HFF-Myc (cell line): Measurements from ENCODE around the gene SPOPL.
"Not testable (repeated sequence)": the region's sequence is repeated elsewhere in the genome, so short reads cannot be mapped to it uniquely, and the experiment has no call there.

Experiments used
- DNase-seq: peaks from one replicate; pipeline ENCODE4 v3.0.0-alpha.2; 2011; ENCODE audit warnings: low read depth; ENCODE audit errors: extremely low read depth
- H3K4me3 ChIP-seq: replicated peaks from 2 replicates; pipeline ENCODE4 v1.5.1; 2011; ENCODE audit warnings: low read depth, mild to moderate bottlenecking, control low read depth, low read length
- TF ChIP-seq, protein P1 (sequence below): IDR thresholded peaks from 2 replicates; pipeline ENCODE4 v1.5.1; 2012; ENCODE audit warnings: mild to moderate bottlenecking, low read depth, low read length, control low read depth; ENCODE audit errors: missing control alignments

Gene SPOPL

DNA sequence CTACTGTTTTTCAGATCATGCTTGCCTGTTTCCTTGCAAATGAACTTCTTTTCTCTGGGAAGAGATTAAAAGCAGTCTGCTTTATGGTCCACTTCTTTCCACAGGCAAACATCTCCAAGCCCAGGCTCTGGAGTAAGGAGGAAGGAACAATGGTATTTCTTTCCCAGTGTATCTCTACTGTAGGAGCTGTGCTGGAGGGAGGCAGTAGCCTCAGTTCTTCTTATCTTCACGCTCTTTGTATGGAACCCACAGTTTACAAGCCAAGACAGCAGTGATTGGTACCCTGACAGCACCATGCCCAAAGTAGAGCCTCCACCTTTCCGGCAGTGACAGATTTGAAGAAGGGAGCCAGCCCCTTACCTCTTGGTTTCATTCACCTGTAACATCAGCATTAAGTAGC, 35.2 kb downstream of the SPOPL start:
- TF ChIP-seq, protein P1, sequence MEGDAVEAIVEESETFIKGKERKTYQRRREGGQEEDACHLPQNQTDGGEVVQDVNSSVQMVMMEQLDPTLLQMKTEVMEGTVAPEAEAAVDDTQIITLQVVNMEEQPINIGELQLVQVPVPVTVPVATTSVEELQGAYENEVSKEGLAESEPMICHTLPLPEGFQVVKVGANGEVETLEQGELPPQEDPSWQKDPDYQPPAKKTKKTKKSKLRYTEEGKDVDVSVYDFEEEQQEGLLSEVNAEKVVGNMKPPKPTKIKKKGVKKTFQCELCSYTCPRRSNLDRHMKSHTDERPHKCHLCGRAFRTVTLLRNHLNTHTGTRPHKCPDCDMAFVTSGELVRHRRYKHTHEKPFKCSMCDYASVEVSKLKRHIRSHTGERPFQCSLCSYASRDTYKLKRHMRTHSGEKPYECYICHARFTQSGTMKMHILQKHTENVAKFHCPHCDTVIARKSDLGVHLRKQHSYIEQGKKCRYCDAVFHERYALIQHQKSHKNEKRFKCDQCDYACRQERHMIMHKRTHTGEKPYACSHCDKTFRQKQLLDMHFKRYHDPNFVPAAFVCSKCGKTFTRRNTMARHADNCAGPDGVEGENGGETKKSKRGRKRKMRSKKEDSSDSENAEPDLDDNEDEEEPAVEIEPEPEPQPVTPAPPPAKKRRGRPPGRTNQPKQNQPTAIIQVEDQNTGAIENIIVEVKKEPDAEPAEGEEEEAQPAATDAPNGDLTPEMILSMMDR: no peak
- H3K4me3 ChIP-seq: no peak overlapping the region
- no peak for DNase-seq

DNA sequence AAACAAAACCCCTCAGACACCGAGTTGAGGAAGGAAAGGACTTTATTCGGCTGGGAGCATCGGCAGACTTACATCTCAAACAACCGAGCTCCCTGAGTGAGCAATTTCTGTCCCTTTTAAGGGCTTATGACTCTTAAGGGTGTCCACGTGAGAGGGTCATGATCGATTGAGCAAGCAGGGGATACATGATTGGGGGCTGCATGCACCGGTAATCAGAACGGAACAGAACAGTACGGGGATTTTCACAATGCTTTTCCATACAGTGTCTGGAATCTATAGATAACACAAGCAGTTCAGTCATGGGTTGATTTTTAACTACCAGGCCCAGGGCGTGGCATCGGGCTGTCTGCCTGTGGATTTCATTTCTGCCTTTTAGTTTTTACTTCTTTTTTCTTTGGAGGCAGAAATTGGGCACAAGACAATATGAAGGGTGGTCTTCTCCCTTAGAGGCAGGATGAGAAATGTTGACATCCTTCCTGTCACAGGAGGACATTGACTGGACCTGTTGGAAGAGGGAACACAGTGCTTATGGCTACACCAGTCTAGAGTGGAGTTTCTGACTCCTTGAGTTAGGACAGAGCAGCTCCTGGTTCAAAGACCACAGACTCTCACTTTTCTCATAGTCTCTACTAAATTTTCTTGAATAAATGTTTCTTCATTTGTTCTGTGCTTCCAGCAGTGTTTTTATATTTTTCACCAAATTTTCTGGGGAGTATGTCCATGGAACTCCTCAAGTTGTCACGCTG, 35.8 kb downstream of the SPOPL start:
- TF ChIP-seq, protein P1: no peak
- no peak overlapping the region for H3K4me3 ChIP-seq
- DNase-seq: no peak

DNA sequence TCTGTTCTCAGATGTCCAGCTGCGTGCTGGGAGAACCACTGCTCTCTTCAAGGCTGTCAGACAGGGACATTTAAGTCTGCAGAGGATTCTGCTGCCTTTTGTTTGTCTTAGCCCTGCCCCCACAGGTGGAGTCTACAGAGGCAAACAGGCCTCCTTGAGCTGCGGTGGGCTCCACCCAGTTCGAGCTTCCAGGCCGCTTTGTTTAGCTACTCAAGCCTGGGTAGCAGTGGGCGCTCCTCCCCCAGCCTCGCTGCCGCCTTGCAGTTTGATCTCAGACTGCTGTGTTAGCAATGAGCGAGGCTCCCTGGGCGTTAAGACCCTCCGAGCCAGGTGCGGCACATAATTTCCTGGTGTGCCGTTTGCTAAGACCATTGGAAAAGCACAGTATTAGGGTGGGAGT, 42.6 kb downstream of the SPOPL start:
- DNase-seq, H3K4me3 ChIP-seq: not testable (repeated sequence)

DNA sequence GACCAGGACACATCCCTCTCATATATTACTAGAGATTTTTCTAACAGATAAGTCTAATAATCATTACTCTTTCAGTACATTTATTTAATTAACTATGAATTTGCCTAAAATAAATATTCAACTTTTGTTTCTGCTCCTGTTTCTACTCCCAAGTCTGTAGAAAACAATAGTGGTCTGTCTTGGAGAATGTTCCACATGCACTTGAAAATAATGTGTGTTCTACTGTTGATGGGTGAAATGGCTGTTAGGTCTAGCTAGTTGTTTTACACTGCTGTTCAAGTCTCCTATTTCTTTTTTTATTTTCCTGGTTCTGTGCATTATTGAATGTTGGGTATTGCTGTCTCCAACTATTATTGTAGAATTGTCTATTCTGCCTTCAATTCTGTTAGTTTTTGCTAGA, 47.2 kb downstream of the SPOPL start:
- H3K4me3 ChIP-seq: no peak overlapping the region
- TF ChIP-seq, protein P1: no peak
- DNase-seq: no peak

DNA sequence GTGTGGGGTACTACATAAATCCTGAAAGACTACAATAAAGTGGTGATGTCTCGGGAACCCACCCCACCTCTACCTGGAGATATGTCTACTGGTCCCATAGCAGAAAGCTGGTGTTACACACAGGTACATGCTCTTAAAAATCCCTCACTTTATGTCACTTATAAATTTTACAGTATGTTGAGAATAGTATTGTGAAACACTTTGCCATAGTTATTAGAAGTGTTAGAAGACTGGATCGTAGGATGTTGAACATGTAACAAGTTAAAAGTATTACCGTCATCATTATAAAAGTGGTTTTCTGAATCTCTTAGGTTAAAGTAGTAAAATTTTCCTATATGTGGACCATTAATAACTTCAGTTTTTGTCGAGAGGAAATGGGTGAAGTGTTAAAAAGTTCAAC, 48.6 kb downstream of the SPOPL start:
- no peak overlapping the region for H3K4me3 ChIP-seq
- no peak for DNase-seq
- TF ChIP-seq, protein P1: no peak

DNA sequence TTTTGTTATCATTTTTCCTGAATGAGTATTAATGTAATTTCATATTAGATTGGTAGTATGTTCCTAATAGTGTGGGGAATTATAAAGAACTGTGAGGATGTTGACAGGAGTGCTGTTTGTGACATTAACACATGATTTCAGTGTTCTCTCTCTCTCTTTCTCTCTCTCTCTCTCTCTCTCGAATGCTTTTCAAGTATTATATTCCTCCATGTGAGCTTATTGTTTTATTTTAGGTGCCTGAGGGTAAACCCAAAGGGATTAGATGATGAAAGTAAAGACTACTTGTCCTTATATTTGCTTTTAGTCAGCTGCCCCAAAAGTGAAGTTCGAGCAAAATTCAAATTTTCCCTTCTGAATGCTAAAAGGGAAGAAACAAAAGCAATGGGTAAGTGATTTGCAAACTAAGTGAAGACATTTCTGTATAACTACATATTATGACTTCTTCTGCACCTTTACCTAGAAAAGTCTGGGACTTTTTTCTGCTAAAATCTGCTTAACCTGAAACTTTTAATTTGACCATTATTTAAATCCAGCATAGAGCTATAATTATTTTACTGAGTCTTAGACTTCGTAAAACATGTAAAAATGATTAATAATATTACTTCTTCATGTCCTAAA, 49.2 kb downstream of the SPOPL start:
- TF ChIP-seq, protein P1: no peak
- no peak for DNase-seq
- no peak overlapping the region for H3K4me3 ChIP-seq

DNA sequence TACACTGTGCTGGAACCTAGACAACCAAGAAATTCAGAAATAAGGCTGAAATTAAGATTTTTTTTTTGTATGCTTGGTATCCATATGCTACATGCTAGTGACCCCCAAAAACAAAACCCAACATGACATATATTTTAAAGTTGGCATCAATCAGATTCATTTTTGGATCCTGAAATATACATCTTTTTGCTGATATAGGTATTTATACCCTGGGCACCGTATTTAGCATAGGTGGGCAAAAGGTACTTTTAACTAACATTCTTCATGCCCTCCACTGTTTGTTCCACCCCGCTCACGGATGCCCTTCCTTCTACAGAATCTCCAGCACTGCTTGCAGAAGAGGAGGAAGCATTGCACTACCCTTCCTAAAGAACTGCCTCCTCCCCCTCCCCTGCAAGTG, 52.6 kb downstream of the SPOPL start:
- no peak for DNase-seq
- TF ChIP-seq, protein P1: no peak
- no peak overlapping the region for H3K4me3 ChIP-seq
